ENCODE measurements around the gene PAIP2B.

DNA sequence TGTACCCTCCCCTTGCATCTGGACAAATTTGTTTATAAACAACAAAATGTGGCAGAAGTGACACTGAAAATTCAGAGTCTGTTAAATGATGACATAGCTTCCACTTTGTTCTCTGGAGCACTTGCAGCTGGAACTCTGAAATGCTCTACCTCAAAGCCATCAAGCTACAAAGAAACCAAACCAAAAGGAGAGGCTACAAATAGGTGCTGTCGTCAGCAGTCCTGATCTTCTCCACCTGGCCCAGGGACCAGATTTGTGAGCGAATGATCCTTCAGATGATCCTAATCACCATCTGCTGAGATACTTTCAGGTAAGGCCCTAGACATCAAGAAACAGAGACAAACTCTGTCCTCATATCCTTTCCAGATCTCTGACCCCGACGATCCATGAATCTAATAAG lies 27.9 kb upstream of the PAIP2B start:
- TF ChIP-seq FOXM1 (IDR thresholded peaks at IDR 0.05; ENCODE audit: borderline replicate concordance, low read depth) (no peak), CEBPB (IDR thresholded peaks at IDR 0.05) (no peak), YY1 (IDR thresholded peaks at IDR 0.05; ENCODE audit: low read depth) (no peak)

Measured in Ishikawa (cell line).